Ovary (tissue), 9 donors: ENCODE data around the gene PCYT2. TPM values are rescaled to one million over a fixed set of nuclear protein-coding genes. Genes with fewer than 3 reads are reported as not detected.
A peak's percentile ranks its signal among the peaks of the same experiment; 100 is the strongest.

Experiments
- DNase-seq, 5 donors: peaks; one replicate each; pipeline ENCODE4 v3.0.0-alpha.2; 2019 to 2020
- H3K27ac ChIP-seq, 2 donors: fragments of 200-600 bp; one replicate each; pipeline versions ENCODE4 v1.5.1 to v1.8.0; 2019 to 2022
- H3K27me3 ChIP-seq: fragments of 200-600 bp; one replicate; pipeline ENCODE4 v1.8.0; 2022
- H3K36me3 ChIP-seq: fragments of 200-600 bp; sonication (generic); one replicate; pipeline ENCODE4 v1.5.1; 2019
- H3K4me1 ChIP-seq: one replicate; pipeline ENCODE4 v1.8.1; 2013; ENCODE audit warnings: mild to moderate bottlenecking, moderate library complexity; ENCODE audit not compliant: insufficient read depth
- H3K4me3 ChIP-seq: fragments of 200-600 bp; sonication (generic); one replicate; pipeline ENCODE4 v1.5.1; 2017
- H3K9me3 ChIP-seq, 2 donors: fragments of 200-600 bp in 1 of 2; sonication (generic) in 1 of 2; one replicate each; pipeline versions ENCODE4 v1.5.1 to v1.8.1; 2013 to 2019; ENCODE audit warnings: mild to moderate bottlenecking in 1 of 2, moderate library complexity in 1 of 2
- EP300 ChIP-seq: sonication (generic); formaldehyde crosslinking; IDR thresholded peaks from one replicate; pipeline ENCODE4 v1.6.1; 2017; ENCODE audit warnings: antibody characterized with exemption
- POLR2A ChIP-seq: fragments of 450-650 bp; IDR thresholded peaks from one replicate; pipeline ENCODE4 v1.6.1; 2017; ENCODE audit warnings: antibody characterized with exemption, mild to moderate bottlenecking, moderate library complexity
- WGBS, 3 donors: extraction: QIAGEN DNeasy Blood & Tissue Kit in 1 of 3; methylation state at CpG; one replicate each; pipeline versions ENCODE4 v1.1.5 to v1.1.7; 2013 to 2017; 5-methylcytosine and 5-hydroxymethylcytosine counted together
- intact Hi-C, 4 donors: fragments of 100-400 bp; cut with DNase I; formaldehyde crosslinking; loops; one replicate each; pipeline versions ENCODE4 v1.11.0 to v1.15.1; 2022 to 2023
- polyA plus RNA-seq, 2 donors: library from polyadenylated mRNA; stranded (reverse); fragments of 200-250 nt in 1 of 2; fragments of 350-450 nt in 1 of 2; fragmentation: Illumina TruSeq in 1 of 2; extraction: RNeasy Lipid Tissue Mini Kit (QIAGEN cat#74804) in 1 of 2; gene quantifications; one replicate each; pipeline ENCODE4 v1.2.3, GENCODE V29; 2013 to 2014
- total RNA-seq, 7 donors: library from RNA; depleted of rRNA in 2 of 7; stranded (reverse); fragments of >200 nt in 2 of 7; fragmentation: NEBNext Ultra II Directional in 3 of 7; extraction: Animal tissue kit (Norgen Biotek cat#: 25700) in 3 of 7; gene quantifications; one replicate each; pipeline versions ENCODE4 v1.1.0 to v1.2.4, GENCODE V29; 2016 to 2023
- TF ChIP-seq, protein P1 (sequence below), 3 donors: fragments of 450-650 bp in 2 of 3; fragments of 200-600 bp in 1 of 3; IDR thresholded peaks; one replicate each; pipeline versions ENCODE4 v1.5.1 to v1.8.0; 2016 to 2022; ENCODE audit warnings: antibody characterized with exemption in 3 of 3, mild to moderate bottlenecking in 1 of 3
- donor health status: DM: no; HTN: no; CAD: no; lungs with moderate emphysema.
- donor health status: DM: no; HTN: no; CAD: no.
- donor health status: Bipolar disorder and iron deficiency.
- donor health status: DM: yes; HTN: yes; CAD: no.
- donor health status: DM: no; HTN: no; CAD: no.
- donor health status: DM: yes; HTN: yes; CAD: no.

The PCYT2 gene
- total and polyA plus RNA-seq, 9 donors = 12.6 to 71.4 (median 25.7) TPM

GRCh38 chr17:81928544-81929252 lies 17.5 kb upstream of the PCYT2 start:
- no peaks in the 10 kb centered on the region for H3K36me3 ChIP-seq
- WGBS, 3 donors = 30 to 38% (median 37%) methylated on average over 38 to 44 of the region's 44 CpGs

GRCh38 chr17:81927653-81928543 lies 16.7 kb upstream of the PCYT2 start, which contains the start of gene MAFG:
Gene MAFG, minus strand, starts transcription at chr17:81927735. Its CDS starts 4,550 bp downstream, at chr17:81923185.
- Histone ChIP-seq H3K27me3 (no peaks in the 10 kb centered on the region), H3K27ac (peak within 1 kb of the TSS; percentile 86 to 87), H3K9me3 (no peaks in the 10 kb centered on the region), H3K4me1 (peaks cover 23% of the 10 kb centered on the region), H3K36me3 (no peaks in the 10 kb centered on the region), H3K4me3 (peak within 1 kb of the TSS; percentile 92)
- peak; percentile 91 to 96 (median 93) for DNase-seq
- TF ChIP-seq, protein P1, sequence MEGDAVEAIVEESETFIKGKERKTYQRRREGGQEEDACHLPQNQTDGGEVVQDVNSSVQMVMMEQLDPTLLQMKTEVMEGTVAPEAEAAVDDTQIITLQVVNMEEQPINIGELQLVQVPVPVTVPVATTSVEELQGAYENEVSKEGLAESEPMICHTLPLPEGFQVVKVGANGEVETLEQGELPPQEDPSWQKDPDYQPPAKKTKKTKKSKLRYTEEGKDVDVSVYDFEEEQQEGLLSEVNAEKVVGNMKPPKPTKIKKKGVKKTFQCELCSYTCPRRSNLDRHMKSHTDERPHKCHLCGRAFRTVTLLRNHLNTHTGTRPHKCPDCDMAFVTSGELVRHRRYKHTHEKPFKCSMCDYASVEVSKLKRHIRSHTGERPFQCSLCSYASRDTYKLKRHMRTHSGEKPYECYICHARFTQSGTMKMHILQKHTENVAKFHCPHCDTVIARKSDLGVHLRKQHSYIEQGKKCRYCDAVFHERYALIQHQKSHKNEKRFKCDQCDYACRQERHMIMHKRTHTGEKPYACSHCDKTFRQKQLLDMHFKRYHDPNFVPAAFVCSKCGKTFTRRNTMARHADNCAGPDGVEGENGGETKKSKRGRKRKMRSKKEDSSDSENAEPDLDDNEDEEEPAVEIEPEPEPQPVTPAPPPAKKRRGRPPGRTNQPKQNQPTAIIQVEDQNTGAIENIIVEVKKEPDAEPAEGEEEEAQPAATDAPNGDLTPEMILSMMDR (IDR thresholded peaks at IDR 0.05) = peak in 2 of 3 donors; percentile 33 to 41
- TF ChIP-seq POLR2A (peak; percentile 55), EP300 (no peak)
- intact Hi-C loops = no loop called here
- WGBS, 3 donors = 0 to 1% (median 1%) methylated on average over 59 to 98 of the region's 98 CpGs

More at GRCh38 chr17:81928544-81929252, 17.5 kb upstream of the PCYT2 start:
- intact Hi-C loops = no loop called here
- TF ChIP-seq EP300 (no peak), POLR2A (no peak)
- TF ChIP-seq, protein P1 (IDR thresholded peaks at IDR 0.05) = no peak
- peaks cover 19% of the 10 kb centered on the region for H3K4me1 ChIP-seq
- no peaks in the 10 kb centered on the region for H3K27me3 ChIP-seq
- H3K4me3 ChIP-seq = peak overlapping the region; percentile 92
- DNase-seq = peak in 2 of 5 donors; percentile 12 to 39
- H3K9me3 ChIP-seq = no peaks in the 10 kb centered on the region
- no peak overlapping the region for H3K27ac ChIP-seq

- H3K4me1 ChIP-seq = peaks cover 26% of the 10 kb centered on the region
- no peaks in the 10 kb centered on the region for H3K9me3 ChIP-seq
- DNase-seq = peak in 3 of 5 donors; percentile 30 to 66 (median 59)
- H3K36me3 ChIP-seq = no peaks in the 10 kb centered on the region
- H3K27ac ChIP-seq = peak overlapping the region; percentile 86 to 87
- TF ChIP-seq EP300 (no peak), POLR2A (no peak)
- TF ChIP-seq, protein P1 (IDR thresholded peaks at IDR 0.05) = no peak
- H3K4me3 ChIP-seq = peak overlapping the region; percentile 92
- no peaks in the 10 kb centered on the region for H3K27me3 ChIP-seq
- WGBS, 3 donors = 0 to 1% (median 1%) methylated on average over 33 to 75 of the region's 78 CpGs
- intact Hi-C loops = no loop called here
These were observed 16.0 kb upstream of the PCYT2 start for GRCh38 chr17:81927152-81927652.

DNA sequence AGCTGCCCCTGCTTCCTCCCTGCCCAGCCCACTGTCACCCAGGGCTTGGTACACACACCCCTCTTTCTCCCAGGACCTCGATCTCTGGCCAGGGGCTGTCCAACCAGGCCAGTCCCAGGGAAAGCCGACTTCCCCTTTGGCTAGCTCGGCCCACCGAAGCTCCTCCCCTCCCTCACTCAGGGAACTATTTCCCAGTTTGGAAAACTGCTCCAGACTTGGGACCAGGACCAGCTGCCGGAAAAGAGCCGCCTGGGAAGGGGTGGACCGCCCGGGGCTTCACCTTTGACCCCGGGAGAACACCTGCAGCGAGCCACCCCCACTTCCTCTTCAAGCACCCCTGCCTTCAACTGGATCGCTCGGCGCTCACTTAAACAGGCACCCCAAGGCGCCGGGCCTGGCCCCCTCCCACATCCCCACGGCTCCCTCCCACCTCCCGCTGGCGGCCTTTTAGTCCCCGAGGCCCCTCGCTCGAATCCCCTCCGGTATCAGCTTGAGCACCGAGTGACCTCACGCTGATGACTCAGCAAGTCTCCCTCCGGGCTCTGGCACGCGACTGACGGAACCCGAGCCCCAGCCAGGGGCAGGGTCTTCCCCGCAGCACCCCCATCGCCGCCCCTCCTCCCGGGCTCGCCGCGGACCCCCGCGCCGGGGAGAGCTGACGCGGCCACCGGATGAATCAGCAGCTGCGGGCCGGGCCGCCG lies 15.4 kb upstream of the PCYT2 start:
- Histone ChIP-seq H3K4me3 (peak overlapping the region; percentile 92), H3K4me1 (peaks cover 26% of the 10 kb centered on the region), H3K9me3 (no peaks in the 10 kb centered on the region), H3K27ac (peak overlapping the region; percentile 86 to 87), H3K27me3 (no peaks in the 10 kb centered on the region), H3K36me3 (no peaks in the 10 kb centered on the region)
- 0 to 1% (median 1%) methylated on average over 38 to 46 of the region's 46 CpGs for WGBS, 3 donors
- DNase-seq = peak; percentile 68 to 78 (median 75)
- intact Hi-C loops = no loop called here
- TF ChIP-seq EP300 = no peak
- no peak for TF ChIP-seq POLR2A
- TF ChIP-seq, protein P1 (IDR thresholded peaks at IDR 0.05) = no peak
